Hepatocyte (in vitro differentiated cells): ENCODE measurements around the gene TANGO2. TPM values are rescaled to one million over a fixed set of nuclear protein-coding genes. Genes with fewer than 3 reads are reported as not detected.

Source experiments
- DNase-seq: peaks from one replicate; pipeline ENCODE4 v3.0.0-alpha.2; 2016; ENCODE audit warnings: low spot score
- H2AFZ ChIP-seq: fragments of 200-600 bp; sonication (generic); 2 replicates; pipeline ENCODE4 v1.6.0; 2016; ENCODE audit warnings: antibody characterized with exemption, mild to moderate bottlenecking
- H3K27ac ChIP-seq: fragments of 200-600 bp; sonication (generic); 2 replicates; pipeline ENCODE4 v1.5.1; 2016; ENCODE audit warnings: mild to moderate bottlenecking
- H3K27me3 ChIP-seq: fragments of 200-600 bp; sonication (generic); 2 replicates; pipeline ENCODE4 v1.6.1; 2016
- H3K36me3 ChIP-seq: fragments of 200-600 bp; sonication (generic); replicated peaks from 2 replicates; pipeline ENCODE4 v1.5.1; 2016; ENCODE audit warnings: low read depth; ENCODE audit not compliant: insufficient read depth
- H3K4me1 ChIP-seq: fragments of 200-600 bp; sonication (generic); 2 replicates; pipeline ENCODE4 v1.5.1; 2016; ENCODE audit warnings: mild to moderate bottlenecking, moderate library complexity; ENCODE audit not compliant: insufficient read depth
- H3K4me2 ChIP-seq: fragments of 200-600 bp; sonication (generic); 2 replicates; pipeline ENCODE4 v1.6.0; 2016
- H3K4me3 ChIP-seq: fragments of 200-600 bp; sonication (generic); 2 replicates; pipeline ENCODE4 v1.5.1; 2016; ENCODE audit warnings: mild to moderate bottlenecking
- H3K79me2 ChIP-seq: fragments of 200-600 bp; sonication (generic); 2 replicates; pipeline ENCODE4 v1.6.0; 2017; ENCODE audit warnings: mild to moderate bottlenecking
- H3K9me2 ChIP-seq: fragments of 200-600 bp; sonication (generic); replicated peaks from 2 replicates; pipeline ENCODE4 v1.6.0; 2017; ENCODE audit warnings: mild to moderate bottlenecking; ENCODE audit not compliant: insufficient read depth
- H3K9me3 ChIP-seq: fragments of 200-600 bp; sonication (generic); 2 replicates; pipeline ENCODE4 v1.5.1; 2016; ENCODE audit warnings: low read depth, mild to moderate bottlenecking
- H4K20me1 ChIP-seq: fragments of 200-600 bp; sonication (generic); 2 replicates; pipeline ENCODE4 v1.6.0; 2016; ENCODE audit warnings: mild to moderate bottlenecking; ENCODE audit not compliant: insufficient read depth, poor library complexity, severe bottlenecking
- CTCF ChIP-seq: fragments of 200-600 bp; sonication (generic); IDR thresholded peaks from 2 replicates; pipeline ENCODE4 v1.5.1; 2016; ENCODE audit warnings: antibody characterized with exemption, mild to moderate bottlenecking; ENCODE audit not compliant: poor library complexity
- EZH2 ChIP-seq: fragments of 200-600 bp; sonication (generic); IDR thresholded peaks from 2 replicates; pipeline ENCODE4 v1.6.1; 2016; ENCODE audit warnings: antibody characterized with exemption, mild to moderate bottlenecking, borderline replicate concordance
- EZH2phosphoT487 ChIP-seq: fragments of 200-600 bp; sonication (generic); IDR thresholded peaks from one replicate; pipeline ENCODE4 v1.6.1; 2018; ENCODE audit warnings: antibody characterized with exemption, mild to moderate bottlenecking, low read depth, moderate library complexity; ENCODE audit not compliant: unreplicated experiment, severe bottlenecking
- WGBS: methylation state at CpG from one replicate; pipeline ENCODE4 v1.1.6; 2016; ENCODE audit warnings: low lambda C conversion rate; ENCODE audit errors: missing lambda C conversion rate; 5-methylcytosine and 5-hydroxymethylcytosine counted together
- polyA plus RNA-seq: library from polyadenylated mRNA; unstranded; fragments of >200 nt; fragmentation: Nextera tagmentation; extraction: Ambion mirVana; gene quantifications from 2 replicates; pipeline ENCODE4 v1.2.1, GENCODE V29; 2016
- total RNA-seq: library from RNA; depleted of rRNA; stranded (reverse); fragments of >200 nt; gene quantifications from 2 replicates; pipeline ENCODE4 v1.2.3, GENCODE V29; 2014

The TANGO2 gene
- total and polyA plus RNA-seq, 2 experiments from 2014 or later: 20.8 to 21.4 TPM

- peak; percentile 60 for DNase-seq
- 18% methylated on average over 27 of the region's 27 CpGs for WGBS
- Histone ChIP-seq H3K27me3 (no peaks in the 10 kb centered on the region), H3K9me2 (no peaks in the 10 kb centered on the region), H3K4me1 (peaks cover 25% of the 10 kb centered on the region), H3K27ac (peak overlapping the region; percentile 98), H3K36me3 (no peaks in the 10 kb centered on the region), H2AFZ (peak overlapping the region; percentile 91), H4K20me1 (peaks cover 46% of the 10 kb centered on the region), H3K9me3 (no peaks in the 10 kb centered on the region), H3K79me2 (peaks cover 56% of the 10 kb centered on the region), H3K4me3 (peak overlapping the region; percentile 98), H3K4me2 (peak overlapping the region; percentile 86)
- TF ChIP-seq EZH2phosphoT487 (no peak), CTCF (no peak), EZH2 (no peak)
These were observed 60.1 kb downstream of the TANGO2 start for GRCh38 chr22:20080776-20081654.

- no peak overlapping the region for H3K4me3 ChIP-seq
- H3K9me3 ChIP-seq: no peaks in the 10 kb centered on the region
- peak overlapping the region; percentile 33 for H3K4me2 ChIP-seq
- WGBS: 91% methylated on average over 10 of the region's 10 CpGs
- TF ChIP-seq EZH2phosphoT487: no peak
- no peak for TF ChIP-seq CTCF
- no peak for TF ChIP-seq EZH2
- no peaks in the 10 kb centered on the region for H3K9me2 ChIP-seq
- peaks cover 76% of the 10 kb centered on the region for H3K79me2 ChIP-seq
- peaks cover 51% of the 10 kb centered on the region for H4K20me1 ChIP-seq
- no peak for DNase-seq
- H3K27ac ChIP-seq: no peak overlapping the region
- H2AFZ ChIP-seq: no peak overlapping the region
- H3K27me3 ChIP-seq: no peaks in the 10 kb centered on the region
- H3K4me1 ChIP-seq: peaks cover 25% of the 10 kb centered on the region
- no peaks in the 10 kb centered on the region for H3K36me3 ChIP-seq
These were observed 62.4 kb downstream of the TANGO2 start for GRCh38 chr22:20083157-20083890.

GRCh38 chr22:20083891-20084546 lies 63.1 kb downstream of the TANGO2 start:
- no peak for TF ChIP-seq EZH2phosphoT487

More at GRCh38 chr22:20083891-20084546, 63.1 kb downstream of the TANGO2 start:
- no peak for DNase-seq
- Histone ChIP-seq H3K4me3 (no peak overlapping the region), H3K9me3 (no peaks in the 10 kb centered on the region), H3K9me2 (no peaks in the 10 kb centered on the region), H3K4me1 (peaks cover 25% of the 10 kb centered on the region), H3K27ac (no peak overlapping the region), H3K79me2 (peaks cover 77% of the 10 kb centered on the region), H2AFZ (no peak overlapping the region), H3K36me3 (no peaks in the 10 kb centered on the region), H4K20me1 (peaks cover 51% of the 10 kb centered on the region), H3K4me2 (peak overlapping the region; percentile 33), H3K27me3 (no peaks in the 10 kb centered on the region)
- WGBS: 91% methylated on average over 10 of the region's 10 CpGs
